HG03196 (cell line): ENCODE results near the gene XRCC6.
"Not testable (repeated sequence)": the region's sequence is repeated elsewhere in the genome, so short reads cannot be mapped to it uniquely, and the experiment has no call there.

Experiments
- ATAC-seq: cut with Tn5 transposase; IDR thresholded peaks from one replicate; pipeline ENCODE4 v1.9.1; 2021; ENCODE audit not compliant: unreplicated experiment

XRCC6 gene

DNA sequence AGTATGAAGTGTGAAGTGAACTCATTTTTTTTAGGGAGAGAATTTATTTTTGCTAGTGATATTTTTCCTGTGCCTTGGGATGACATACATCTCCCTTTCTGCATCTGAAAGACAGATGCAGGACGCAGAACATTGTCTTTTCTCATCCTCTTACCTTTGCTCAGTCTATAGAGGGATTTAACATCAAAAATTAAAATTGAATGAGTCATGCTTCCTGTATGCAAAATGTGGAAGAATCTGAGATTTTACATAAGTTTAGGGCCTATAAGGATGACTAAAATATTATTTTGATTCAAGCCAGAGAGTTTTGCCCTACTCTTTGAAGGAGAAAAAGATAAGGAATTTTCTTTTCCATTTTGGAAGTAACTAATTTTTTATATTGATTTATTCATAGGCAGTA, 27.3 kb downstream of the XRCC6 start:
- no peak for ATAC-seq

DNA sequence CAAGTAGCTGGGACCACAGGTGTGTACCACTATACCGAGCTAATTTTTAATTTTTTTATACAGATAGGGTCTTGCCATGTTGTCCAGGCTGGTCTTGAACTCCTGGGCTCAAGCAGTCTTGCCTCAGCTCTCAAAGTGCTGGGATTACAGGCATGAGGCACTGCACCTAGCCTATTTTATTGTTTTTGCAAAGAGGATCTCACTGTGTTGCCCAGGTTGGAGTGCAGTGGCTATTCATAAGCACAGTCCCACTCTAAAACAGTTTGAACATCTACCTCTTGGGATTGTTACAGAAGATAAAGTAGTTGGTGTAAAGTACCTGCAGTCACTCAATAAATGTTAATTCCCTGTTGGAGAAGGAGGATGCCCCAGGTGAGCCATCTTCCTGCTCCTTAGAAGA, 29.1 kb downstream of the XRCC6 start:
- no peak for ATAC-seq

GRCh38 chr22:41650821-41651220, 29.7 kb downstream of the XRCC6 start:
- no peak for ATAC-seq

GRCh38 chr22:41654322-41654721, 33.2 kb downstream of the XRCC6 start:
- ATAC-seq, result no peak

- ATAC-seq, result no peak
Measured at GRCh38 chr22:41656556-41656955, 35.5 kb downstream of the XRCC6 start.

- no peak for ATAC-seq
Measured at GRCh38 chr22:41657709-41658108, 36.6 kb downstream of the XRCC6 start.

DNA sequence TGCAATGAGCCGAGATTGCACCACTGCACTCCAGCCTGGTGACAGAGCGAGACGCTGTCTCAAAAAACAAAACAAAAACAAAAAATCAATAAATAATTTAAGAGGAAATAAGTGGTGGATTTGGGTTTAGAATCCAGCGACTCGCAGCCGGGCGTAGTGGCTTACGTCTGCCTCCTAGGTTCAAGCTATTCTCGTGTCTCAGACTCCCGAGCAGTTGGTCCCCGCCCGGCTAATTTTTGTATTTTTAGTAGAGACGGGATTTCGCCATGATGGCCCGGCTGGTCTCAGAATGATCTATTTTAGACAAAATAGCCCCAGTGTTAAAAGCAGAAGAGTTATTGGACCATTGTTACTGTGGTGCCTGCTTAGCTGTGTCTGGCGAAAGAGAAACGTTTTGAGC, 37.8 kb downstream of the XRCC6 start:
- ATAC-seq, result no peak

DNA sequence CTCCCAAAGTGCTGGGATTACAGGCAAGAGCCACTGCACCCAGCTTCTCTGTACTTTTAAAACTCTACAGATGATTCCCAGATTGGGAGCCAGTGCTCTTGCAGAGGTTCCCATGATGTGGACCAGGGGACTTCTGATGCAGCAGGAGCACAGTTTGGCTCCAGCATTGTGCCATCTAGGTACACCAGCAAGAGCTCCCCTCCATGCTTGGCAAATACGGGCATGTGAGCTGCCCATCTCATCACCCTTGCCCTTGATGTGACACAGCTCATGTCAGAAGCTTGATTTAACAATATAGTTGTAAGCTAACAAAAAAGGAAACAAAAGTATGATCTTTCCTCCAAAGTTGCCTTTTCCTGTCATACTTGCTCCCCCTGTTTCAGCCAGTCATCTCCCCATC, 38.8 kb downstream of the XRCC6 start:
- ATAC-seq, result no peak

- no peak for ATAC-seq
Measured at GRCh38 chr22:41660416-41660815, 39.3 kb downstream of the XRCC6 start.

- no peak for ATAC-seq
Measured at GRCh38 chr22:41661088-41661487, 40.0 kb downstream of the XRCC6 start.

- no peak for ATAC-seq
Measured at GRCh38 chr22:41661713-41662112, 40.6 kb downstream of the XRCC6 start.

DNA sequence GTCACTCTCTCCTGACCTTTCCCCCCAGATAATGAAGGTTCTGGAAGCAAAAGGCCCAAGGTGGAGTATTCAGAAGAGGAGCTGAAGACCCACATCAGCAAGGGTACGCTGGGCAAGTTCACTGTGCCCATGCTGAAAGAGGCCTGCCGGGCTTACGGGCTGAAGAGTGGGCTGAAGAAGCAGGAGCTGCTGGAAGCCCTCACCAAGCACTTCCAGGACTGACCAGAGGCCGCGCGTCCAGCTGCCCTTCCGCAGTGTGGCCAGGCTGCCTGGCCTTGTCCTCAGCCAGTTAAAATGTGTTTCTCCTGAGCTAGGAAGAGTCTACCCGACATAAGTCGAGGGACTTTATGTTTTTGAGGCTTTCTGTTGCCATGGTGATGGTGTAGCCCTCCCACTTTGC, 42.5 kb downstream of the XRCC6 start:
- not testable (repeated sequence) for ATAC-seq

GRCh38 chr22:41664490-41664889, 43.4 kb downstream of the XRCC6 start:
- no peak for ATAC-seq

GRCh38 chr22:41664951-41665350, 43.9 kb downstream of the XRCC6 start:
- no peak for ATAC-seq

GRCh38 chr22:41668971-41669911, 48.1 kb downstream of the XRCC6 start:
- ATAC-seq, result no peak

GRCh38 chr22:41672096-41672495, 51.0 kb downstream of the XRCC6 start:
- ATAC-seq, result not testable (repeated sequence)

- no peak for ATAC-seq
Measured at GRCh38 chr22:41672780-41673509, 51.9 kb downstream of the XRCC6 start.

- ATAC-seq, result no peak
Measured at GRCh38 chr22:41674846-41675340, 53.8 kb downstream of the XRCC6 start.

GRCh38 chr22:41676134-41676533, 55.0 kb downstream of the XRCC6 start:
- ATAC-seq, result no peak

DNA sequence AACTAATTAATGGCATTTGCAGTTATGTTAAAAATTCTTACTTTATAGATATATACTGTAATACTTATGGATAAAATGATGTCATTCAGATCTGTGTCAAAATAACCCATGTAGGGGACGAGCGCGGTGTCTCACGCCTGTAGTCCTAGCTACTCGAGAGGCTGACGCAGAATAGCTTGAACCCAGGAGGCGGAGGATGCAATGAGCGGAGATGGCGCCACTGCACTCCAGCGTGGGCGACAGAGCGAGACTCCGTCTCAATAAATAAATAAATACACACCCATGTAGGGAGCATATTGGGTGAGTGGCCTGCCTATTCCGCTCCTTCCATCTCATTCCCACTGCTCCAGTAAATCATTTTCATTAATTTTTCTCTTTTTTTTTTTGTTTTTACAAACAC, 60.5 kb downstream of the XRCC6 start:
- ATAC-seq, result no peak

- peak; percentile 61 for ATAC-seq
Measured at GRCh38 chr22:41682033-41682807, 61.1 kb downstream of the XRCC6 start.
